HG03354 (cell line): ENCODE measurements around the gene INPP5A.
"Not testable (repeated sequence)": the region's sequence is repeated elsewhere in the genome, so short reads cannot be mapped to it uniquely, and the experiment has no call there.

Experiments used
- ATAC-seq: cut with Tn5 transposase; IDR thresholded peaks from one replicate; pipeline ENCODE4 v1.9.1; 2021; ENCODE audit warnings: mild to moderate bottlenecking; ENCODE audit not compliant: unreplicated experiment, poor library complexity, severe bottlenecking

Gene INPP5A

DNA sequence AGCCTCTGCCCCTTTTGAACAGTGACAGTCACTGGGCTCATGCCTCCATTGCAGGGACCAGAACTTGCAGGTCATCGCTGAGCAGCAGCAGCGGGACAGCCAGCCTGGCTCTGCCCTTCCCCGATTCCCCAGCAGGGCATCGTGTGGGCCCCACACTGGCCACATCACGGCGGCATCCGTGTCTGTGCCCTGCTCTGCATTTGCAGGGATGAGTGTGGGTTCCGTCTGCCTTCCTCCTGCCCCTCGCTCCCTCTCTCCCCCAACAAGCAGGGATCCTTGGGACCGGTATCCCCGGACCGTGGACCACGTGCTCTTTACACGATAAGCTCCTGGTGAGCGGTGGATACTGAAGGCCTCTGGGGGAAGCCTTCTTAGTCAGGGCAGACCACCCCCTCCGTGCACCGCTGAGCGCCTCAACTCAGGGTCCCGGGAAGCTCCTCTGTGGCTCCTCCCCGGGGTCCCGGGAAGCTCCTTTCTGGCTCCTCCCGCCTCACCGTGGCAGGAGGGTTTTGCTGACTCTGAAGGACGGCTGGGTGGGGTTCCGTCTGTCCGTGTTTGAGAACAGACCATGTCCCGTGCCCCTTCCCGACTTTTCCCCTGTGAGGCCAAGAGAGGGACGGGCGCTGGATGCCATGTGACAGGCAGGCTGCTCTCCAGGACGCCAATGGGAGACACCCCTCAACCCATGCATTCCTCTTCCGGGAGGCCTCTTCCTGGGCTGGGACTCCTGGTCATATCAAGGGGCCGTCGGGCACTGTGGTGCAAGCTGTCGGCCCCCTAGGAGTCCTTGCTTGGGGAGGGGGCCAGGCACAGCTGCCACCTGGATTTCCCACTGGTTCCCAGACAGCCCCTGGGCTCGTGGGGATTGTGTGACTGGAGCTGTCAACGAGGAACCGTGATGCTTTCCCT lies 271.9 kb downstream of the INPP5A start:
- no peak for ATAC-seq

- ATAC-seq: no peak
These were observed 272.7 kb downstream of the INPP5A start for GRCh38 chr10:132810141-132810806.

DNA sequence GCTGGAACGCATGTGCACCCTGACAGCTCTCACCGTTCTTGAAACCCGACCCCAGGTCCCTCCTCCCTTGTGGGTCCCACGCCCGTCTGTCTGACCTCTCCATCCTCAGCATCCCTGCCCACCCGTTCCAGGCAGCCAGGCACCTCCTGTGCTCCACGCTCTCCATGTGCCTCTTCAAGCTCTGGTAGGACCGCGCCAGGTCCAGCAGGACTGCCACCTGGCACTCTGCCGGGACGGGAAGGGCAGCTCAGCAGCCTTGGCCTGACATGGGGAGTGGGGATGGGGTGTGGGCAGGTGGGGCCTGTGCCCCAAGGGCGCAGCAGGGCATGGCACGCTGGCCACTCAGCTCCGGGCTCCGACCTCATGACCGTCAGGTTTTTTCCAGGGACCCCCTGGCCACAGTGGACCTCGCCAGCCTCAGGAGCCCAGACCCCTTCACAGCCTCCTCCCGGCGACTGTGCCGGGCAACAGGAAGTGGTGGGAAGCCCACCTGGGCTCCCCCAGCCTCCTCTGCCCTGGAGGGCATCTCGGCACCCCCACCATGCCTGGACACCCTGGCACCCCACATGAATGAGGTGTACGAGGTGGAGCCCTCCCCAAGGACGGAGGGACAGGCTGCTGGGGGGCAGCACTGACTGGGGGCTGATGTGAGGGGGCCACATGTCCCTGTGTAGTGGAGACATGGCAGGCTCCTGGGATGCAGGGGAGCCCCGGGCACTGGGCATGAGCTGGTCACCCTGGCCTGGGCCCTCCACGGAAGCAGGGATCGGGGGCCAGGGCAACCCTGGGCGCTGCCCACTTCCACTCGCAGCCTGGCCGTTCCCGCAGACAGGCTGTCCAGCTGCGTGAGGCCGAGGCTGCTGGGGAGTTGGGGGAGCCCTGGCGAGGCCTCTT lies 273.5 kb downstream of the INPP5A start:
- ATAC-seq: no peak

- ATAC-seq: no peak
These were observed 274.4 kb downstream of the INPP5A start for GRCh38 chr10:132811891-132812481.

DNA sequence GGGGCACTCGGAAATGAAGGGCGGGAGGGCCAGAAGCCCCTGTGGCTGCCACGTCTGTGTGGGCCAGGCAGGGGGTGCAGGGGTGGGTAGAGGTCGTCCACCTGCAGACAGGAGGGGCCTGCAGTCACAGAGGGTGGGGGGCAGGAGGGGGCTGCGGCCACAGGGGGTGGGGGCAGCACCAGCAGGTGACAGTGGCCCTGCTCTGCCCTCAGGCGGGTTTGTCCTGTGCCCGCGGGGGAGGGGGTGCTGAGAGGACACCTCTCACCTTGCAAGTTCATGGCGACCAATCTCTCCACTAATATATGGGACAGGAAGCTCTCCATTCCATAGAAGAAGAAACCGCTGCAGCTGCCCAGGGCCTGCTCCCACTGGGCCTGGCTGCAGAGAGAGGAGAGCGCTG lies 274.9 kb downstream of the INPP5A start:
- ATAC-seq: no peak

DNA sequence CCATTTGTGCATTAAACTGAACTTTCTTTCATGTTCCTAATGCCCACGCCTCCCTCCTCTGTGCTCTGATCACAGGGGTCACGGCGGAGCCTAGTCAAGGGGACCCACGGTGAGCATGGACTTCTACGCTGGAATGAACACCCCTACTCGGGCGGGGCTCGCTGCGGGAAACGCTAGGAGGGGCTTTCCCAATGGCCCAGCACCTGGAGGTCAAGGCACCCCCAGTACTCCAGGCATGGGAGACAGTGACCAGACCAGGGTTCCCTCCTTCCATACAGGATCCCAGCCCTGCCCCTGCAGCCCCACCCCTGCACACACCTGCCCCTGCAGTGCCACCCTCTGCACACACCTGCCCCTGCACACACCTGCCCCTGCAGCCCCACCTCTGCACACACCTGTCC lies 275.4 kb downstream of the INPP5A start:
- no peak for ATAC-seq

- no peak for ATAC-seq
These were observed 276.2 kb downstream of the INPP5A start for GRCh38 chr10:132813560-132814468.

DNA sequence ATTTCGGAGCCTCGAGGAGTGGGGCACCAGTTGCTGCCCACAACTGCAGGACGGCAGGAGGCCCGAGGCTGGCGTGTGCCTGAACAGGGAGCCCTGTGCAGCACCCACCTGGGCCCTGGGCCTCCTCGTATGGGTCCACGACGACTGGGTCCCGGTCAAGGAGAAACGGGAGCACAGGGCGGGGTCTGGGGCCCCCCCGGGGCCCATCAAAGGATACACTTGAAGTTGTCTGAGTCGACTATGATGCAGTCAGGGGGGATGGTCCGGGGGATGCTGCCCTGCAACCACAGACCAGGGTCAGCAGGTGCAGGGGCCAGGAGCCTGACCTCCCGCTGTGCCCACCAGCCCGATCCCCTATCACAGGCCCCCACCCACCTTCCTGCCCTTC lies 276.9 kb downstream of the INPP5A start:
- ATAC-seq: no peak

- ATAC-seq: no peak
These were observed 277.7 kb downstream of the INPP5A start for GRCh38 chr10:132815168-132815857.

- ATAC-seq: no peak
These were observed 279.1 kb downstream of the INPP5A start for GRCh38 chr10:132816718-132817117.

DNA sequence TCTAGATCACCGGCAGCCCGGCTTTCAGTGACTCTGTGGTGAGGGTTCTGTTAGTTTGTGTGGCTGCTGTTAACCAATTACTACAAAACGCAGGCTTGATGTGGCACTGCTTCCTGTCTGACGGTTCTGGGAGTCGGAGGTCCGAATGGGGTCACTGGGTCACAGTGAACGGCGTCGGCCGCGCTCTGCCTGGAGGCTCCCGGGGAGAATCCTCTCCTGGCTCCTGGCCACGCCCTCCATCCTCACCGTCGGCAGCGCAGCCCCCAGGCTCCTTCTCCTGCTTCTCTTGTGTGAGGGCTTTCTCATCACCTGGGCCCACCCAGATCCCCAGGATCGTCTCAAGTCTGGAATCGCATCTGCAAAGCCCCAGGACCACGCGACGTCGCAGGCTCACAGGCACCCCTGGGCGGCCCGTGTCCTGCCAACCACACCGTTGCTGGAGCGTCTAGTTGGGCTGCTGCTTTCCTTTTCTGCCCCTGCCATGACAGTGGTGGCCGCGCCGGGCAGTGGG lies 280.2 kb downstream of the INPP5A start:
- ATAC-seq: no peak

- ATAC-seq: no peak
These were observed 282.5 kb downstream of the INPP5A start for GRCh38 chr10:132820056-132820455.

DNA sequence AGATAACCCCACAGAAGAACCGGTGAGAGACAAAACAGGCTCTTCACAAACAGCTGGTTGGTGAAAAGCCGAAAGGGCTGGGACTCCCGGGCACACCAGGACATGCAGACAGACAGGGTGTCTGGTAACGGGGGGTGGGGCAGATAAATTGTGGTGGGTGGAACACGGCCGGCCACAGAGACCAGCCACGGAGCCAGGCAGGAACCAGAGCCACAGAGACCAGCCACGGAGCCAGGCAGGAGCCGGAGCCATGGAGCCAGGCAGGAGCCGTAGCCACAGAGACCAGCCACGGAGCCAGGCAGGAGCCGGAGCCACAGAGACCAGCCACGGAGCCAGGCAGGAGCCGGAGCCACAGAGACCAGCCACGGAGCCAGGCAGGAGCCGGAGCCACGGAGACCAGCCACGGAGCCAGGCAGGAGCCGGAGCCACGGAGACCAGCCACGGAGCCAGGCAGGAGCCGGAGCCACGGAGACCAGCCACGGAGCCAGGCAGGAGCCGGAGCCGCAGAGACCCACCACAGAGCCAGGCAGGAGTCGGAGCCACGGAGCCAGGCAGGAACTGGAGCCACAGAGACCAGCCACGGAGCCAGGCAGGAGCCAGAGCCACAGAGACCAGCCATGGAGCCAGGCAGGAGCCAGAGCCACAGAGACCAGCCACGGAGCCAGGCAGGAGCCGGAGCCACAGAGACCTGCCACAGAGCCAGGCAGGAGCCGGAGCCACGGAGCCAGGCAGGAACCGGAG lies 288.4 kb downstream of the INPP5A start:
- not testable (repeated sequence) for ATAC-seq

GRCh38 chr10:132826524-132827422 lies 289.2 kb downstream of the INPP5A start:
- no peak for ATAC-seq

GRCh38 chr10:132827423-132827789 lies 289.8 kb downstream of the INPP5A start:
- no peak for ATAC-seq

DNA sequence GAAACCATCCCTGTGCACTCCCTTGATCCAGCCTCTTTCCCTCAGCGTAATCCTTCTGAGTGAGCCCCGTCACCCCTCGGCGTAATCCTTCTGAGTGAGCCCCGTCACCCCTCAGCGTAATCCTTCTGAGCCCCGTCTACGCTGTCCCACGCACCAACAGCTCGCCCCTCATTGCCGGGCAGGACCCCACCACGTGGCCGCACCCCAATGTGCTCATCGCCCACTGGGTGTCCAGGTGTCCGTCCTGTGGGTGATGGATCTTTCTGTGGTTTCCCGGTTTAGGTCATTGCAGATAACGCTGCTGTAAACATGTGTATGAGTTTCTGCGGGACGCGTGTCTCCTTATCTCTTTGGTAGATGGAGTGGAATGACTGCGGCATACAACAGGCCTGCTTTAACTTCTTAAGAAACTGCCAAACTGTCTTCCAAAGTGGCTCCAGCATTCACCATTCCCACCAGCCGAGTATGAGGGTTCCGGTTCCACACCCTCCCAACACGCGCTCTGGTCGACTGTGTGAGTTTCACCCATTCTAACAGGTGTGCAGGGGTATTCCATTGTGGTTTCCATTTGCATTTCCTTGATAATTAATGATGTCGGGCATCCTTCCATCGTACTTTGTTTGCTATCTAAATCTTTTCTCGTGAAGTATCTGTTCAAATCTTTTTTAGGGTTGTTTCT lies 290.4 kb downstream of the INPP5A start:
- no peak for ATAC-seq
